KOPT-K1 (cell line): ENCODE data around the gene PARD3B.

Source experiments
- H3K27ac ChIP-seq: fragments of 200-600 bp; sonication (generic); 2 replicates; pipeline ENCODE4 v1.5.1; 2016; ENCODE audit warnings: antibody characterized with exemption, mild to moderate bottlenecking, low read depth, low read length; ENCODE audit not compliant: poor library complexity, severe bottlenecking
- H3K36me3 ChIP-seq: fragments of 200-600 bp; sonication (generic); 2 replicates; pipeline ENCODE4 v1.5.1; 2017; ENCODE audit warnings: antibody characterized with exemption, mild to moderate bottlenecking, low read length, moderate library complexity; ENCODE audit not compliant: insufficient read depth
- H3K9me3 ChIP-seq: fragments of 200-600 bp; sonication (generic); 2 replicates; pipeline ENCODE4 v1.5.1; 2017; ENCODE audit warnings: antibody characterized with exemption, low read length, mild to moderate bottlenecking; ENCODE audit not compliant: insufficient read depth, poor library complexity, severe bottlenecking

The PARD3B gene

DNA sequence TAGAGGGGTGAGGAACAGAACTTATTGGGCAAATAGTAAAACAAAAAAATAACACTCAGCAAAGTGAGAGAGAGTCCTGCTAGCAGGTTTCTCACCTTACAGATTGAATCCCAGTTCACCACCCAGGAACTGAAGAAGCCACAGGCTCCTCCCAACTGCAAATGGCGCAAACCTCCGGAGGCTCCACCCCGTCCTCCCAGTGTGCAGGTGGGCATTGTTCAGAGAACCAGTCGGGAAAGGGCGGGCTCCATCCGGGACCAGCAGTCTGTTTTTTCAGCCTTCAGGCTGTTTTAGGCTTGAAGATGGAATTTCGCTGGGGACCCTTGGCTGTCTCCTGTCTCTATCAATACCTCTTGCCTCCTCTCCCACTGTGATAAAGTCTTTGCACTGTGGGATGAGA, 317.5 kb downstream of the PARD3B start:
- Histone ChIP-seq H3K36me3 (no peaks in the 10 kb centered on the region), H3K27ac (no peak overlapping the region), H3K9me3 (no peaks in the 10 kb centered on the region)

DNA sequence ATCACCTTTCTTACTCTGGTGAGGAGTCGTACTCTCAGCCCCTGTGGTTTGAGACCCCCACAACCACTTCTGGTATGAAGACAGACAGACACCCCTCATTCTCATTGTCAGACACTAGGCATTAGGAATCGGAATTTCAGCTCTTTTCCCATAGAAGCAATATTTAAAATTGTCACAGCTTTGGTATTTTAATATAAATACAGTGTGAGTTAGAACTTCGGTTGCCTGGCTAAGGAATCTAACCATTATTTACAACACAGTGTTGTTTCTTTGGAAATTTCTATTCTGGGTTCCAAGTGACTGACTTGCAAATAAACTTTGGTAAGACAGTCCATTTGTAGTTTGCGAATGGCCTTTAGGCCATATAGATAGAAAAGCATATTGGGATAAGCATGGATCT, 318.1 kb downstream of the PARD3B start:
- Histone ChIP-seq H3K36me3 (no peaks in the 10 kb centered on the region), H3K9me3 (no peaks in the 10 kb centered on the region), H3K27ac (no peak overlapping the region)

DNA sequence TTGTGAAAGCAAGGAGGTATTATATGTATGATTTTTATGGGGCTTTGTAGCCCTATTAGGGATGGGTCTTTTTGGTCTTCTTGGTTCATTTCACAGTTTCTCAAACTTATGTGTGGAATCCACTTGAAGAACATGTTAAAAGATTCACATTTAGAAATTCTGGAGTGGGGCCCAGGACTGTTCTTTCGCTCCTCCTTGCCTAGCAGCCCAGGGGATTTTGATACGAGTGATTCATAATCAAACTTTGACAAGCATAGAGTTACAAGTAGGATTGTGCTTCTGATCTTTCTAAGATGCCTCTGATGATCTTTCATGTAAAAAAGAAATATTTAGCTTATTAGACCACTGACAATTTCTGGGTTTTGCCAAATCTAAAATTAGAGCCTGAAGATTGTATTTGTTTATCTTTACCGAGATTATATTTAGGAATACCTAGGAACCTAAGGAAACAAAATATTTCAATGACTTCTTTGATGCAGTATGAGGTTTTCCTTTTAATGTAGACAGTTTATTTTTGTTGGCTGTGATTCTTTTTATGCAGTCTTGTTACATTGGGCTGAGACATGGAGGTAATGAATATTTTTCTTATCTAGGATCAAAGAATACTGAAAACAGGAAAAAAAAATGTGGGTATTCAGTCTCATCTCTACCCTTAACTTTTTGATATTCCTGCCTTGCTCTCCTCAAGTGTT, 324.0 kb downstream of the PARD3B start:
- no peaks in the 10 kb centered on the region for H3K9me3 ChIP-seq
- no peak overlapping the region for H3K27ac ChIP-seq
- no peaks in the 10 kb centered on the region for H3K36me3 ChIP-seq

DNA sequence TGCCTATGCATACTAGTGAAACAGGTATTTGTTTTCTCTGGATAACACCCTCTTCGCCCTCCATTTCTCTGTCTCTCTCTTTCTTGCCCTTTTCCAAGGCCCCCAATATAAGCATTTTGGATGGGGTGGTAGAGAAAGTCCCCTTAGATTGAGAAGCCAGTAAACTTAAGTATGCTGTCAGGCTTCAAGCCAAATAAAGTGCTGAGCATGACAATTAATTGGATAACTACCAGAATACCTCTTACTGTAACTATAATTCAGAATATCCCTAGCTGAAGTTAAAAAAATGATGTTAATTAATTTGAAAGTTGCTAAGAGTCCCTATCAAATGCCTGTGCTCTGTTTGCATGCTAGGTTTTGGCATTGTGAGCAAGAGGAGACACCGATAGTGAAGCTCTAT, 324.8 kb downstream of the PARD3B start:
- Histone ChIP-seq H3K9me3 (no peaks in the 10 kb centered on the region), H3K27ac (no peak overlapping the region), H3K36me3 (no peaks in the 10 kb centered on the region)

DNA sequence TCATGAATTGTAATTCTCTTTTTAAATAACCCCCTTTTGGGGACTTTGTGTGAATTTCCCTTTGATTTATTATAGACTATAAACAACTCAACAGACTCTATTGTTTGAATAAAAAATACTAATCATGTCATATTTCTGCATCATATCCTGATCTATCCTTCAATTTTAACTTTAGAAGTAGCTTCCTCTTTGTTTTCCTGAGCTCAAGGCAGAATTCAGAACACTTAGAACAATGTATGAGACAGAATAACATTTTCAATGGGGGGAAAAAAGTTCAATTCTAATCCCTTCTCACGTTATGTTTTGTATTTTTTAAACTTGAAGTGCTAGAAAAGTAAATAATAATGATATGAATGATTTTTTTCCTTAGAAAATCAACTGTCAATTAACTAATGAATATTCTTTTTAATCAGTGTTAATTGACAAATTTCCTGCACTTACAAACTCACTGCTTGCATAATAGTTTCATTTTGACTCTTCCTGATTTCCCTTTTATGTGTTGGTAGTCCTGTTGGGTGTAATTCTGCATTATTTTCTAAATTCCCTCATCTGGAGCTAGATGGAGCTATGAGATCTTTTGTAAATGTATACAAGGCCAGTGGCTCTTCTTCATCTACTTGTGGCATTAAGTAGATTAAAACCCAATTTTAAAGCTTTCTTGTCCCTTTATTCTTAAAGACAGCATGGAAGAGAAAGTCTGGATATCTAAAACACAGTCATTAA, 326.1 kb downstream of the PARD3B start:
- H3K36me3 ChIP-seq = no peaks in the 10 kb centered on the region
- H3K9me3 ChIP-seq = no peaks in the 10 kb centered on the region
- H3K27ac ChIP-seq = no peak overlapping the region

DNA sequence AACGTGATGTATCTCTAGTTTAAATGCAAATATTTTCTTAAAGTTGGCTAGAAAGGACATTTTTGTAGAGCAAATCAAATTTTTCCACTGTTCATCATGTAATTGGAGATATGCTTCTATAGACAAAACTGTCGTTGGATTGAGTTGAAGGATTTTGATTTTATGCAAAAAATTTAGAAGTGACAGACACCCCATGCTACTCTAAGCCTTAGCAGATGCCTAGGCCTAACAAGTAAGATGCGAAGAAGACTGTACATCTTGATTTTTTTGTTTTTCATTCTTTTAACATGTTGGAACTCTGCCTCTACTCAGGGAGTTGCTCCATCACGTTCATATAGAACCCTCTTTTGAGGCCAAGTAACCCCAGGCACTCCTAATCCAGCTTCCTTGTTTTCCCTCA, 331.0 kb downstream of the PARD3B start:
- Histone ChIP-seq H3K36me3 (no peaks in the 10 kb centered on the region), H3K27ac (no peak overlapping the region)

DNA sequence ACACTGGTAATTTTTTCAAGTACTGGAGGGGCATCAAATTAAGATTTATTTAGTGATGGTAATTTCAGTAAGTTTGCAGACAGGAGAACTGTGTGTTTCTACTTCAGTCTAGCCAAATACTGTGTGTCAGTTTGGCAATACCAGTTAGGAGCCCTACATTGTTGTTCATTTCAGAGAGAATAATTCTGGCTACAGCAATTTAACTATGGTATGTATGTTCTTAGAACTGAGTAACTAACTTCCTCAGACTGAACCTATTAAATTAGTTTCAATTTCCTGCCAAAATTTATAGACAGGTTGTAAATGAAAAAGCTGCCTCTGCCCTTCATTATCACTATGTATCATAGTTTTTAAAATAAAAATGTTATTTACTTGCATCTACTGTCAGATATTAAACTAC, 332.4 kb downstream of the PARD3B start:
- H3K36me3 ChIP-seq = no peaks in the 10 kb centered on the region
- H3K27ac ChIP-seq = no peak overlapping the region
- no peaks in the 10 kb centered on the region for H3K9me3 ChIP-seq

More for the DNA sequence above, 331.0 kb downstream of the PARD3B start:
- H3K9me3 ChIP-seq = no peaks in the 10 kb centered on the region

DNA sequence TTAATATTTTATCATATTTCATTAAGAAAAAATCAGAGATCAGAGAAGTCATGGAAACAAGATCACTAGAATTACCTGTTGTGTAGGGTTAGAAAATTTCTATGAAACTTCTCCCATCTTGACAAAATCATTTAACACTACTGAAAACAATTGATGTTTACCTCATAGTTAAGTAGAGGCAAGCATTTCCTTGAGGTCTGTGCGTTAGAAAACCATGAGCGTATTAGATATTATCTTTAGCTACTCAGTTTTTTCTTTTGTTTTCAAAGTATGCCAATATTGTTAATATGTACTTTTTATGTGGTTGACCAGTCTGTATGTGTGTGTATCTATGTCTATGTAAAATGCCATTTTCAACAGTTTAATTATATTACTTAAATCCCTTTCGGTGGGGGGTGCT, 335.7 kb downstream of the PARD3B start:
- Histone ChIP-seq H3K27ac (no peak overlapping the region), H3K36me3 (no peaks in the 10 kb centered on the region), H3K9me3 (no peaks in the 10 kb centered on the region)

DNA sequence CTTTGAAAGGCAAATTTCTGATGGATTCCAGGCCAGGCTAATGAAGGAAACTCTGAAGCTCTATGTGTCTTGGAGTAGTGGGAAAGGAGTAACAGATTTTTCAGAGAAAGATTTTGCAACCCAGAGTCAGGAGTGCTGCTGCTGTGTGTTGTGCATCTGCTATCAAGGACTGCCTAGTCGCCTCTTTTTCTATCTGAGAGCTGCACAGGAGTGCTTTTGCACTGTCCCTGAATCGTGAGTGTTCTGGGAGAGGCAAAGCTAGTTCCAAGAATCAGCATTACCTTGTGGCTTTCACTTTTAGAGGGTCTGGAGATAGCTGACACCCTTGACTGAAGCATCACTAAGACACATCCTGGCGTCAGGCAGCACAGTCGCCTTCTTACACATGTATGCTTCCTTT, 336.4 kb downstream of the PARD3B start:
- Histone ChIP-seq H3K36me3 (no peaks in the 10 kb centered on the region), H3K27ac (no peak overlapping the region), H3K9me3 (no peaks in the 10 kb centered on the region)

DNA sequence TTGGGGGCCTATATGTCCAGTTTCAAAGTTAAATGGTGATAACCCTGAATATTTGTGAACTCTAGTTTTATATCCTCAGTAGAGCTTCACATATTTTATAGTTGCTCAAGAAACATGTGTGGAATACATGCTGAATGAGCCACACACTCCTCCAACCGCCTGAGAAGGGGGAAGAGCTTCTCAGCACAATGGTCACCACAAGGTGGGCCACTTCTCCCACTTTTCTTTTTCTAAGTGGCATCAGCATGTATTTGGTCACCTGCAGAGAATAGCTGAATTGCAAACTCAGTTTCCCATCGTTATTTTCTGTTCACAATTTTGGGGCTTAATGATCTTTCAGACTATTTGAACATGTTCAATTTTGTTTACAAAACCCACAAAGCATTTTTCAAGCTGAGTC, 340.5 kb downstream of the PARD3B start:
- Histone ChIP-seq H3K27ac (no peak overlapping the region), H3K36me3 (no peaks in the 10 kb centered on the region)

DNA sequence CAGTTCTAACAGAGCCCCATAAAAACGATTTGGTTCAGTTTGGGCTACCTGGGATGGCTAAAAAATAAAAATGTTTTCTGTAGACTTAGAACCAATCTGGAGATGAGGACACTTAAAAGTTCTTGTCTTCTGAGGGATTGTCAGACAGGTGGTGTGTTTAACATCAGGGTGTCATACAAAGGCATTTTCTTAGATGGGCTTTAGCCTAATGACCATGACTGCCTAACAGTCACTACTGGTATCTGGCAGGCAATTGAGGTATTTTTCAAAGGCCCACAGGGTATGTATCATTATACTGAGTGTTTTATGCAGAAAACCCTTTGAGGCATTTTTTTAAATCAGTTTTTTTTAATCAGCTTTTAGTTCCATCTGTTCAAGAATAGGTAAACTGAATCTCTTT, 341.4 kb downstream of the PARD3B start:
- no peaks in the 10 kb centered on the region for H3K36me3 ChIP-seq
- H3K27ac ChIP-seq = no peak overlapping the region
- H3K9me3 ChIP-seq = no peaks in the 10 kb centered on the region

More for the DNA sequence above, 340.5 kb downstream of the PARD3B start:
- no peaks in the 10 kb centered on the region for H3K9me3 ChIP-seq

DNA sequence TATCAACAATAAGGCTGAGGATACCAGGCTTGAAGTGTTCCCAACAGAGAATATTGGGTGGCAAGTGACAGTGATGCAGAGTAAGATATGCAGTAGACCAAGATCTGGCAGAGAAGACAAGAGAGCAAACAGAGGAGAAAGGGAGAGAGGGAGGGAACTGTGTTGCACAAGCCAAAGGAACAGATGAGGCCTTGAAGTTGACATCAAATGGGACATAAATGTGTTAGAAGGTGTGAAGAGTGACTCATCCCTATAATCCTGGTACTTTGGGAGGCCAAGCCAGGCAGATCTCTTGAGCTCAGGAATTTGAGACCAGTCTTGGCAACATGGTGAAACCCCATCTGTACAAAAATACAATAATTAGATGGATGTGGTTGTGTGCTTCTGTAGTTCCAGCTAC, 342.9 kb downstream of the PARD3B start:
- Histone ChIP-seq H3K27ac (no peak overlapping the region), H3K9me3 (no peaks in the 10 kb centered on the region), H3K36me3 (no peaks in the 10 kb centered on the region)

DNA sequence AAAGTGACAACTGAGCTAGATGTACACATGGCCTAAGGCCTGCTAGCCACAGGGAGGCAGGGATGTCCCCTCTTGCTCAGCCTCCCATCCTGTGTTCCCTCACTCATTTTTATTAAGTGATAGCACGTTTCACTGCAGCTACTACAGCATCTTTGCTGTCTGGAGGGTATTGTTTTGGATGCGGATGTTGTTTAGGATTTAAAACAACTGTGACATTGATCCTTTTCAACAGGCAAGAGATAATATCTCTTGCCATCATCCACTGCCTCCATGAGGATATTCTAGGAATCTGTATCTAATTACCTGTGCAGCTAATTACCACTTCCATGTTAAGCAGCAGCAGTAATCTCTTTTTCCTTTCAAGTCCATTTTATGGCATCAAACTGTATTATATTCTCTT, 345.4 kb downstream of the PARD3B start:
- no peaks in the 10 kb centered on the region for H3K36me3 ChIP-seq
- H3K27ac ChIP-seq = no peak overlapping the region
- H3K9me3 ChIP-seq = no peaks in the 10 kb centered on the region

DNA sequence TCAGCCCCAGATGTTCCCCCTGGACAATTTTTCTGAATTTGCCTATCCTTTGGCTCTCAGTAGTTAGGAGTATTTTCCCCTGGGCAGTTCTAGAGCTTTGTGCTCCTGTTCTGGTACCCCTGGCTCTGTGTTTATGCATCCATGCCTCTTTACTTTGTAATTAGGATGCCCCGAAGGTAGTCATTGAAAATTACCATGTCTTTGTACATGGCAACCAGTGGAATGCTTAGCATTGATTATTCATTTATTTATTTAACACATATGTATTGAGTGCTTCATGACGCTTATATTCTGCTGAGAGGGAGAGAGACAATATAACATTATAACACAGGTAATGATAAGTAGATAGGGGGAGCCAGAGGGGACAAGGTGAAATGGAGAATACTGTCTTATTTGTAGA, 346.5 kb downstream of the PARD3B start:
- no peaks in the 10 kb centered on the region for H3K9me3 ChIP-seq
- H3K36me3 ChIP-seq = no peaks in the 10 kb centered on the region
- no peak overlapping the region for H3K27ac ChIP-seq

DNA sequence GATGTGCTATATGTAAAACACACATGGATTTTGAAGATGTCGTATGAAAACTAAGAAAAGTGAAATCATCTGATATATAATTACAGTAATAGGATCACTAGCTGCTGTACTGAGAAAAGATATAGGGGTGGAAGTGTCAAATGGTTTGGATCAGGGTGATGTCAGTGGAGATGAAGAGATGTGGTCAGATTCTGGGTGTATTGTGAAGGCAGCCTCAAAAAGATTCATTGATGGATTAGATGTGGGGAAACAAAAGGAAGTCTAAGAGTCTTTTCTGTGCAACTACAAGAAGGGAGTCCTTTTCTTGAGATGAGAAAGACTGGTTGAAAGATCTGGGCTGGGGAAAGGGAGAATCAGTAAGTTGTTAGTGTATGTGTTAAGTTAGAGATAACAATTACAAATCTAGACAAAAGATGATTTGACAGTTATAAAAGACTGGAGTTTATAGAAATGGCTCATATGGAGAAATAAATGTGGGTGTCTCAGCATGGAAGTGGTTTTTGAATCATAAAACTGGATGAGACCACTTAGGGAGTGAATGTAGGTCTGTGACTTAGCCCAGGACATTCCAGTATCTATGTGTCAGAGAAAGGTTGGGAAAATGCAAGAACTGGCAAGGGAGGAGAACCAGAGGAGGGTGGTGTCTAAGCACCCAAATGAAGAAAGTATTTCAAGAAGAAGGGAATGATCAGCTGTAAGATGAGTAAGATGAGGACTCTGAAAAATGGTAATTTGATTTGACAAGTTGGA, 347.4 kb downstream of the PARD3B start:
- Histone ChIP-seq H3K36me3 (no peaks in the 10 kb centered on the region), H3K9me3 (no peaks in the 10 kb centered on the region), H3K27ac (no peak overlapping the region)
